Calu3 (cell line): ENCODE data around the gene VARS1. TPM values are rescaled to one million over a fixed set of nuclear protein-coding genes. Genes with fewer than 3 reads are reported as not detected.
"Not testable (repeated sequence)": the region's sequence is repeated elsewhere in the genome, so short reads cannot be mapped to it uniquely, and the experiment has no call there.

Source experiments
- BruUV-seq: library from RNA; stranded (reverse); fragments of 400-500 nt; replicated peaks from 2 replicates; lab custom pipeline; 2021; lab: Mats Ljungman, UMichigan
- CTCF ChIA-PET: fragments of 300-600 bp; sonication (Branson Sonifier 250); formaldehyde crosslinking; loops from one replicate; lab custom pipeline; 2022; ENCODE audit warnings: antibody characterized with exemption; lab: Charles Lee
- DNase-seq: peaks from one replicate; pipeline ENCODE4 v3.0.0; 2022
- H3K27ac Mint-ChIP-seq: one replicate; pipeline ENCODE4 v1.8.0; 2022; ENCODE audit warnings: mixed read lengths; ENCODE audit not compliant: unreplicated experiment
- H3K27me3 Mint-ChIP-seq: one replicate; pipeline ENCODE4 v1.8.0; 2022; ENCODE audit warnings: mixed read lengths; ENCODE audit not compliant: unreplicated experiment
- H3K36me3 Mint-ChIP-seq: one replicate; pipeline ENCODE4 v1.8.0; 2022; ENCODE audit warnings: mild to moderate bottlenecking, moderate library complexity, mixed read lengths; ENCODE audit not compliant: insufficient read depth, unreplicated experiment
- H3K4me1 Mint-ChIP-seq: one replicate; pipeline ENCODE4 v1.8.0; 2022; ENCODE audit warnings: mild to moderate bottlenecking, low read depth, mixed read lengths; ENCODE audit not compliant: unreplicated experiment
- H3K4me3 Mint-ChIP-seq: one replicate; pipeline ENCODE4 v1.8.0; 2022; ENCODE audit warnings: mild to moderate bottlenecking, low read depth, moderate library complexity, mixed read lengths; ENCODE audit not compliant: unreplicated experiment
- H3K9me3 Mint-ChIP-seq: one replicate; pipeline ENCODE4 v1.8.0; 2022; ENCODE audit warnings: low read depth, mixed read lengths; ENCODE audit not compliant: unreplicated experiment
- CTCF ChIP-seq: fragments of 200-600 bp; IDR thresholded peaks from one replicate; pipeline ENCODE4 v1.8.0; 2022; ENCODE audit warnings: antibody characterized with exemption; ENCODE audit not compliant: unreplicated experiment
- intact Hi-C: fragments of 100-400 bp; cut with micrococcal nuclease; formaldehyde crosslinking; loops from one replicate; pipeline ENCODE4 v1.10.0; 2022; ENCODE audit not compliant: unreplicated experiment
- total RNA-seq: library from RNA; stranded (reverse); gene quantifications from 2 replicates; pipeline ENCODE4 v1.2.3, GENCODE V29; 2022

VARS1 gene
- total RNA-seq, 1 experiment from 2014 or later, result 316 TPM

- intact Hi-C loops, result no loop called here
- H3K4me1 Mint-ChIP-seq, result peaks cover 22% of the 10 kb centered on the region
- no TSS peak for BruUV-seq
- no peaks in the 10 kb centered on the region for H3K27me3 Mint-ChIP-seq
- no peak for TF ChIP-seq CTCF
- H3K9me3 Mint-ChIP-seq, result no peaks in the 10 kb centered on the region
- no peak overlapping the region for H3K27ac Mint-ChIP-seq
- no peak for DNase-seq
- no peak overlapping the region for H3K4me3 Mint-ChIP-seq
- CTCF ChIA-PET, result interaction anchor here (0.6 kb wide), 1 partner anchor 527 kb away, joined by 3 read pairs; no protein-coding TSS in a partner anchor
- H3K36me3 Mint-ChIP-seq, result peaks cover 95% of the 10 kb centered on the region
Observed at GRCh38 chr6:31797588-31797987, 2.0 kb upstream of the VARS1 start.

GRCh38 chr6:31796993-31797385, 1.4 kb upstream of the VARS1 start:
- intact Hi-C loops, result no loop called here
- no TSS peak for BruUV-seq
- no peak overlapping the region for H3K4me3 Mint-ChIP-seq
- no peak for DNase-seq
- CTCF ChIA-PET, result interaction anchor here (0.6 to 1.6 kb wide), 3 partner anchors 10 to 527 kb away, joined by 3 to 17 read pairs (median 3); partner anchors contain the start of gene LSM2
- peaks cover 95% of the 10 kb centered on the region for H3K36me3 Mint-ChIP-seq
- H3K27ac Mint-ChIP-seq, result no peak overlapping the region
- peaks cover 28% of the 10 kb centered on the region for H3K4me1 Mint-ChIP-seq
- no peaks in the 10 kb centered on the region for H3K27me3 Mint-ChIP-seq
- H3K9me3 Mint-ChIP-seq, result no peaks in the 10 kb centered on the region
- TF ChIP-seq CTCF, result no peak

GRCh38 chr6:31794866-31795615, 511 bp downstream of the VARS1 start:
- peak overlapping the region; percentile 93 for H3K27ac Mint-ChIP-seq
- no peak for DNase-seq
- H3K36me3 Mint-ChIP-seq, result peaks cover 94% of the 10 kb centered on the region
- no peak for TF ChIP-seq CTCF
- intact Hi-C loops, result loop anchor here (2.0 to 5.0 kb wide), 2 partner anchors 26 to 37 kb away; no protein-coding TSS in a partner anchor
- TSS peak; percentile 36 for BruUV-seq
- H3K4me3 Mint-ChIP-seq, result peak overlapping the region; percentile 84
- no peaks in the 10 kb centered on the region for H3K9me3 Mint-ChIP-seq
- CTCF ChIA-PET, result interaction anchor here (0.5 to 2.7 kb wide), 12 partner anchors 12 to 333 kb away, joined by 3 to 19 read pairs (median 6); partner anchors contain the start of genes ATF6B, HSPA1A, HSPA1B and HSPA1L
- H3K4me1 Mint-ChIP-seq, result peaks cover 45% of the 10 kb centered on the region
- H3K27me3 Mint-ChIP-seq, result no peaks in the 10 kb centered on the region

- Mint-ChIP-seq H3K36me3 (peaks cover 94% of the 10 kb centered on the region), H3K27me3 (no peaks in the 10 kb centered on the region), H3K9me3 (no peaks in the 10 kb centered on the region), H3K4me3 (peak overlapping the region; percentile 84), H3K27ac (peak overlapping the region; percentile 93), H3K4me1 (peaks cover 45% of the 10 kb centered on the region)
- no peak for TF ChIP-seq CTCF
- intact Hi-C loops, result loop anchor here (2.0 to 5.0 kb wide), 2 partner anchors 26 to 38 kb away; no protein-coding TSS in a partner anchor
- BruUV-seq, result no TSS peak
- CTCF ChIA-PET, result interaction anchor here (0.5 to 2.7 kb wide), 7 partner anchors 19 to 334 kb away, joined by 3 to 19 read pairs (median 9); partner anchors contain the start of genes ATF6B, HSPA1A, HSPA1B and HSPA1L
- DNase-seq, result no peak
Observed at GRCh38 chr6:31794294-31794865, 1.2 kb downstream of the VARS1 start.

GRCh38 chr6:31793927-31794245, 1.7 kb downstream of the VARS1 start:
- H3K4me3 Mint-ChIP-seq, result peak overlapping the region; percentile 84
- CTCF ChIA-PET, result interaction anchor here (2.7 kb wide), 1 partner anchor 28 kb away, joined by 7 read pairs; no protein-coding TSS in a partner anchor
- not testable (repeated sequence) for H3K9me3 Mint-ChIP-seq, DNase-seq, BruUV-seq, H3K27me3 Mint-ChIP-seq
- H3K27ac Mint-ChIP-seq, result peak overlapping the region; percentile 93
- intact Hi-C loops, result loop anchor here (2.0 to 5.0 kb wide), 2 partner anchors 27 to 38 kb away; no protein-coding TSS in a partner anchor
- H3K36me3 Mint-ChIP-seq, result peaks cover 97% of the 10 kb centered on the region
- H3K4me1 Mint-ChIP-seq, result peaks cover 45% of the 10 kb centered on the region
